T-helper 22 cell (primary cell): ENCODE measurements around the gene TRIM56.
"Not testable (repeated sequence)": the region's sequence is repeated elsewhere in the genome, so short reads cannot be mapped to it uniquely, and the experiment has no call there.

Source experiments
- DNase-seq: peaks from one replicate; pipeline ENCODE4 v3.0.0-alpha.2; 2020; ENCODE audit warnings: low read depth

The TRIM56 gene, protein sequence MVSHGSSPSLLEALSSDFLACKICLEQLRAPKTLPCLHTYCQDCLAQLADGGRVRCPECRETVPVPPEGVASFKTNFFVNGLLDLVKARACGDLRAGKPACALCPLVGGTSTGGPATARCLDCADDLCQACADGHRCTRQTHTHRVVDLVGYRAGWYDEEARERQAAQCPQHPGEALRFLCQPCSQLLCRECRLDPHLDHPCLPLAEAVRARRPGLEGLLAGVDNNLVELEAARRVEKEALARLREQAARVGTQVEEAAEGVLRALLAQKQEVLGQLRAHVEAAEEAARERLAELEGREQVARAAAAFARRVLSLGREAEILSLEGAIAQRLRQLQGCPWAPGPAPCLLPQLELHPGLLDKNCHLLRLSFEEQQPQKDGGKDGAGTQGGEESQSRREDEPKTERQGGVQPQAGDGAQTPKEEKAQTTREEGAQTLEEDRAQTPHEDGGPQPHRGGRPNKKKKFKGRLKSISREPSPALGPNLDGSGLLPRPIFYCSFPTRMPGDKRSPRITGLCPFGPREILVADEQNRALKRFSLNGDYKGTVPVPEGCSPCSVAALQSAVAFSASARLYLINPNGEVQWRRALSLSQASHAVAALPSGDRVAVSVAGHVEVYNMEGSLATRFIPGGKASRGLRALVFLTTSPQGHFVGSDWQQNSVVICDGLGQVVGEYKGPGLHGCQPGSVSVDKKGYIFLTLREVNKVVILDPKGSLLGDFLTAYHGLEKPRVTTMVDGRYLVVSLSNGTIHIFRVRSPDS

GRCh38 chr7:101085162-101085964 lies at the start of gene TRIM56:
Gene TRIM56 (plus strand): TSS chr7:101085481. CDS start chr7:101087313, 1,832 bp downstream.
- DNase-seq = peak; percentile 59

DNA sequence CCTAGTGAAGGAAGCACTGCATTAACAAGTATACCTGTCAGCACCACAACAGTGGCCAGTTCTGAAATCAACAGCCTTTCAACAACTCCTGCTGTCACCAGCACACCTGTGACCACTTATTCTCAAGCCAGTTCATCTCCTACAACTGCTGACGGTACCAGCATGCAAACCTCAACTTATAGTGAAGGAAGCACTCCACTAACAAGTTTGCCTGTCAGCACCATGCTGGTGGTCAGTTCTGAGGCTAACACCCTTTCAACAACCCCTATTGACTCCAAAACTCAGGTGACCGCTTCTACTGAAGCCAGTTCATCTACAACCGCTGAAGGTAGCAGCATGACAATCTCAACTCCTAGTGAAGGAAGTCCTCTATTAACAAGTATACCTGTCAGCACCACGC lies 49.3 kb upstream of the TRIM56 start:
- DNase-seq = no peak

GRCh38 chr7:101041283-101041682 lies 44.0 kb upstream of the TRIM56 start:
- DNase-seq = not testable (repeated sequence)

DNA sequence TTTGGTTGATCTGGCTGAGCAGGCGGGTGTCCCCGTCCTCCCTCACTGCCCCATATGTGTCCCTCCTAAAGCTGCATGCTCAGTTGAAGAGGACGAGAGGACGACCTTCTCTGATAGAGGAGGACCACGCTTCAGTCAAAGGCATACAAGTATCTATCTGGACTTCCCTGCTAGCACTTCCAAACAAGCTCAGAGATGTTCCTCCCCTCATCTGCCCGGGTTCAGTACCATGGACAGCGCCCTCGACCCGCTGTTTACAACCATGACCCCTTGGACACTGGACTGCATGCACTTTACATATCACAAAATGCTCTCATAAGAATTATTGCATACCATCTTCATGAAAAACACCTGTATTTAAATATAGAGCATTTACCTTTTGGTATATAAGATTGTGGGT lies 26.9 kb upstream of the TRIM56 start:
- DNase-seq = no peak

DNA sequence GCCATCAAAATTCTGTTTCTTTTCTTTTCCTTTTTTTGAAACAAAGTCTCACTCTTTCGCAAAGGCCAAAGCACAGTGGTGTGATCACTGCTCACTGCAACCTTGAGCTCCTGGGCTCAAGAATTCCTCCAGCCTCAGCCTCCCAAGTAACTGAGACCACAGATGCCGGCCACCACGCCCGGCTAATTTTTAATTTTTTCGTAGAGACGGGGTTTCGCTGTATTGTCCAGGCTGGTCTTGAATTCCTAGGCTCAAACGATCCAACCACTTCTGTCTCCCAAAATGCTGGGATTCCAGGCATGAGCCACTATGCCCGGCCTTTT lies 25.7 kb upstream of the TRIM56 start:
- DNase-seq = no peak

GRCh38 chr7:101060992-101061391 lies 24.3 kb upstream of the TRIM56 start:
- no peak for DNase-seq

GRCh38 chr7:101064176-101064550 lies 21.1 kb upstream of the TRIM56 start:
- not testable (repeated sequence) for DNase-seq

- not testable (repeated sequence) for DNase-seq
Measured at GRCh38 chr7:101065162-101065561, 20.1 kb upstream of the TRIM56 start.

GRCh38 chr7:101066141-101066832 lies 19.0 kb upstream of the TRIM56 start:
- no peak for DNase-seq

DNA sequence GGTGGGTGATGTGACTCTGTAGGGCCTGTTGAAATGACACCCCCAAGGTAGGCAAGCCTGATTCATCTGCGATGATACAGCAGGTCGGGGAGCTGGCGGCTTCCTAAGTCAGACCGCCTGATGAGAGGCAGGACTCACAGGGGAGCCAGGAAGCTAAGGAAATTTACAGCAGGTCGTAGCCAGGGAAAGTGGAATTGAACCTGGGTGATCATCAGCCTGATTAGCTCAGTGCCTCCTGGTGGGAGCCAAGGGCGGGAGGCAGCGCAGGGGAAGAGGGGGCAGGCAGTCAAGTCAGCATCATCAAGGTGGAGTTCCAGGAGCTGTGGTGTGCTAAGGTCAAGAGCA lies 18.5 kb upstream of the TRIM56 start:
- no peak for DNase-seq

DNA sequence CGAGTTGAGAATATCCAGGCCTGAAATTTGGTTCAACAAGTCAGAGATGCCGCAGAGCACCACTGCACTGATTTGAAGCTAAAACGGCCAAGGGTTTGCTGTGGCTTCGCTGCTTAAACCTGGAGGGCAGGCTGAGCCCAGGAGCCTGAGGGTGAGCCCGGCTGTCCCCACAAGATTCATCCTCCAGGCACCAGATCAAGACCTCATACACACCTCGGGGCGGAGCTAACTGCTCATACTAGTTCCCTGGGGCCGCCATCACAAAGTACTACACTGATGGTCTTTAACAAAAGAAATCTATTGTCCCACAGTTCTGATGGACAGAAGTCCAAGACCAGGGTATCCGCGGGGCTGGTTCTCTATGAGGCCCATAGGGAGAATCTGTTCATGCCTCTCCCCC lies 16.9 kb upstream of the TRIM56 start:
- no peak for DNase-seq

DNA sequence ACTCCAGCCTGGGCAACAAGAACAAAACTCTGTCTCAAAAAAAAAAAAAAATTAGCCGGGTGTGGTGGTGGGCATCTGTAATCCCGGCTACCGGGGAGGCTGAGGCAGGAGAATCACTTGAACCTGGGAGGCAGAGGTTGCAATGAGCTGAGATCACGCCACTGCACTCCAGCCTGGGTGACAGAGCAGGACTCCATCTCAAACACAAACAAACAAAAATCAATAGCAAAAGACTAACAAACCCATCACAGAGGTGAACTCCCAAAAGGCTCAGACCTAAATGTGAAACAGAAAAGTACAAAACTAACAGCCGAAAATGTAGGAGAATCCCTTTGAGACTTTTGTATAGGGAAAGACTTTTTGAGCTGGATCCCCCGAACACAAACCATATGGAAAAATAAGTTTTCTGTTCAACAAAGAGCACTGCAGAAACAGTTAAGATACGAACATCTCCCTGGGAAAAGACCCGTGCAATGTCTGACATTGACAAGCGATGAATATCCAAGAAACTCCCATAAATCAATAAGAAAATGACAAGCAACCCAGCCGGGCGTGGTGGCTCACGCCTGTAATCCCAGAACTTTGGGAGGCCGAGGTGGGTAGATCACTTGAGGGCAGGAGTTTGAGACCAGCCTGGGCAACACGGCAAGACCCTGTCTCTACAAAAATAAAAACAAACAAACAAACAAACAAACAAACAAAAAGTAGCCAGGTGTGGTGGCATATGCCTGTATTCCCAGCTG lies 13.7 kb upstream of the TRIM56 start:
- DNase-seq = not testable (repeated sequence)

GRCh38 chr7:101075646-101076045 lies 9.6 kb upstream of the TRIM56 start:
- DNase-seq = no peak

DNA sequence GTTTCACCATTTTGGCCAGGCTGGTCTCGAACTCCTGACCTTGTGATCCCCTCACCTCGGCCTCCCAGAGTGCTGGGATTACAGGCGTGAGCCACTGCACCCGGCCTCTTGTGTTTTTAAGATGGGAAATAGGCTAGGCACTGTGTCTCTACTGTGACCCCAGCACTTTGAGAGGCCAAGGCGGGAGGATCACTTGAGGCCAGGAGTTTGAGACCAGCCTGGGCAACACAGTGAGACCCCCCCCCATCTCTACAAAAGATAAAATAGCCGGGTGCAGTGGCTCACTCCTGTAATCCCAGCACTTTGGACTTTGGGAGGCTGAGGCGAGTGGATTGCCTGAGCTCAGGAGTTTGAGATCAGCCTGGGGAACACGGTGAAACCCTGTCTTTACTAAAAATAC lies 9.1 kb upstream of the TRIM56 start:
- DNase-seq = not testable (repeated sequence)

DNA sequence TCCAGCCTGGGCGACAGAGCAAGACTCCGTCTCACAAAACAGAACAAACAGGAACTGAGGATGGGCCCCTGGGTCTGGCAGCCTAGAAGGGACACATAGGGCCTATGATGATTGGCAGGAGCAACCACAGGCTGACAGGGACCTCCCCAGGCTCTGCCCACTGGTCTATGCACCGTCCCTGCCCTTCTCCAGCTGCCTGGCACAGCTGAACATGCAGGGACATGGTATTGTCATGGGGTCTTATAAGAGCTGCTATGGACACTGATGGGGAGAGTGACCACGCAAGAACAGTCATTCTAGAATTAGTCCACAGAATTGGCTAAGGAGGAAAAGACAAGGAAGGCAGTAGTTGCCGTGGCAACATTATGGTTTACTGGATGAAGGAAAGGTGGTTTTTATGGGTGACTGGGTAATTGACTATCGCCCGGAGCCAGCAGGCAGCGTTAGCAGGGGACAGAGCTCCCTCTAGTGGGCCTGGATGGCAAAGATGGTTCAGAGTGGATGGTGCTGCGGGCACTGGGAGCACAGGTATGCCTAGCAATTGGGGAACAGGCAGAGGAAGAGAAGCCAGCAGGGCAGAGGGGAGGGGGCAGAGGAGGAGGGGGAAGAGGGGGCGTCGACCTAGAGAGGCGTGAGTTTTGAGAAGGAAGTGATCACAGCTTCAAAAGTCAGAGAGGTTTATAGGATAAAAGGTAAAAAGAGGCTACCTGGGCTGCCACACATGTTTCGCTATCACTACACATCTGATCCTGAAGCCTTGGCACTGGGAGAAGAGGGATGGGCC lies 7.8 kb upstream of the TRIM56 start:
- DNase-seq = peak; percentile 51

DNA sequence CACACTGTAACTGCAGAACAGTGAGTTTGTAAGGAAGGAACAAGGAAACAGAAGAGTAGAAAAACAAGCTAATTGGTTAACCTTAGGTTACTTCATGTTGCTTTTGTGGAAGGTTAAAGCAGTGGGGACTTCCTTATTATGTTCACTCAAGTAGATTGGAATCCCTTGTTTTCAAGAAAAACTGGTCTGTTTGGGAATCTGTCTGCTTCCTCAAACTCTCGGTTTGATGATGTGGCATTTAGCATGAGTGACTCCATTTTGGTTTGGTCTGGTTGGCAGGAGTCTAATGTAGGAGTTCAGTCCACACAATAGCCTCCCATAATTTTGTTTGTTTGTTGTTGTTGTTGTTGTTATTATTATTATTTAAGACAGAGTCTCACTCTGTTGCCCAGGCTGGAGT lies 3.8 kb upstream of the TRIM56 start:
- no peak for DNase-seq

DNA sequence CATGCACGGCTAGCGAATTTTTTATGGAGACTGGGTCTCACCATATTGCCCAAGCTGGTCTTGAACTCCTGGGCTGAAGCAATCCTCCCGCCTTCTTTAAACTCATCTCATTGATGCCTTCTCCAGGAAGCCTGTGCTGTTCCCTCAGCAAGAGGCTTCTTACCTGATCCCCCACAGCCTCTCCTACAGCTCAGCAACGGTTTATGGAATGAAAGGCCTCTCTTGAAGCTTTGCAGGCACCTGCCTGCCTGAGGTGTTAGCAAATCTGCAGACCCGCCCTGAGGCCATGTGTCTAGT lies 468 bp upstream of the TRIM56 start:
- DNase-seq = no peak

DNA sequence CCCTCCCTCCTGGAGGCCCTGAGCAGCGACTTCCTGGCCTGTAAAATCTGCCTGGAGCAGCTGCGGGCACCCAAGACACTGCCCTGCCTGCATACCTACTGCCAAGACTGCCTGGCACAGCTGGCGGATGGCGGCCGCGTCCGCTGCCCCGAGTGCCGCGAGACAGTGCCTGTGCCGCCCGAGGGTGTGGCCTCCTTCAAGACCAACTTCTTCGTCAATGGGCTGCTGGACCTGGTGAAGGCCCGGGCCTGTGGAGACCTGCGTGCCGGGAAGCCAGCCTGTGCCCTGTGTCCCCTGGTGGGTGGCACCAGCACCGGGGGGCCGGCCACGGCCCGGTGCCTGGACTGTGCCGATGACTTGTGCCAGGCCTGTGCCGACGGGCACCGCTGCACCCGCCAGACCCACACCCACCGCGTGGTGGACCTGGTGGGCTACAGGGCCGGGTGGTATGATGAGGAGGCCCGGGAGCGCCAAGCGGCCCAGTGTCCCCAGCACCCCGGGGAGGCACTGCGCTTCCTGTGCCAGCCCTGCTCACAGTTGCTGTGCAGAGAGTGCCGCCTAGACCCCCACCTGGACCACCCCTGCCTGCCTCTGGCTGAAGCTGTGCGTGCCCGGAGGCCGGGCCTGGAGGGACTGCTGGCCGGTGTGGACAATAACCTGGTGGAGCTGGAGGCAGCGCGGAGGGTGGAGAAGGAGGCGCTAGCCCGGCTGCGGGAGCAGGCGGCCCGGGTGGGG lies 2.2 kb downstream of the TRIM56 start:
- DNase-seq = no peak

- DNase-seq = no peak
Measured at GRCh38 chr7:101088069-101088425, 2.8 kb downstream of the TRIM56 start.

- no peak for DNase-seq
Measured at GRCh38 chr7:101088858-101089529, 3.7 kb downstream of the TRIM56 start.
